Measurements from ENCODE around the gene WDR44.
"Not testable (repeated sequence)": the region's sequence is repeated elsewhere in the genome, so short reads cannot be mapped to it uniquely, and the experiment has no call there.

WDR44 gene

GRCh38 chrX:118464501-118464900, 118.6 kb downstream of the WDR44 start:
- no peak overlapping the region for H3K4me2 ChIP-seq
- no peak overlapping the region for H2AFZ ChIP-seq (ENCODE audit: low read depth)
- no peak for TF ChIP-seq CTCF (conservative IDR thresholded peaks at IDR 0.05; ENCODE audit: low read depth, low read length)
- H3K9ac ChIP-seq: no peak overlapping the region
- no peaks in the 10 kb centered on the region for H3K27me3 ChIP-seq (ENCODE audit: insufficient read depth, low read depth)
- H3K4me1 ChIP-seq (ENCODE audit: low read depth, poor library complexity, severe bottlenecking): no peaks in the 10 kb centered on the region
- H3K27ac ChIP-seq: no peak overlapping the region
- H3K4me3 ChIP-seq (IDR thresholded peaks at IDR 0.05; ENCODE audit: insufficient read depth, low read depth, low read length): no peak overlapping the region
- H3K36me3 ChIP-seq (ENCODE audit: insufficient read depth): no peaks in the 10 kb centered on the region
- H4K20me1 ChIP-seq (ENCODE audit: insufficient read depth): no peaks in the 10 kb centered on the region
- H3K79me2 ChIP-seq (ENCODE audit: insufficient read depth, low read depth): no peaks in the 10 kb centered on the region

GRCh38 chrX:118468122-118468521, 122.2 kb downstream of the WDR44 start:
- Histone ChIP-seq H2AFZ (ENCODE audit: low read depth) (no peak overlapping the region), H4K20me1 (ENCODE audit: insufficient read depth) (no peaks in the 10 kb centered on the region), H3K27me3 (ENCODE audit: insufficient read depth, low read depth) (no peaks in the 10 kb centered on the region), H3K9ac (no peak overlapping the region), H3K27ac (no peak overlapping the region), H3K4me2 (no peak overlapping the region), H3K36me3 (ENCODE audit: insufficient read depth) (no peaks in the 10 kb centered on the region), H3K4me3 (IDR thresholded peaks at IDR 0.05; ENCODE audit: insufficient read depth, low read depth, low read length) (no peak overlapping the region), H3K79me2 (ENCODE audit: insufficient read depth, low read depth) (no peaks in the 10 kb centered on the region), H3K4me1 (ENCODE audit: low read depth, poor library complexity, severe bottlenecking) (no peaks in the 10 kb centered on the region)
- TF ChIP-seq CTCF (conservative IDR thresholded peaks at IDR 0.05; ENCODE audit: low read depth, low read length): no peak

GRCh38 chrX:118470721-118471347, 124.9 kb downstream of the WDR44 start:
- not testable (repeated sequence) for H3K79me2 ChIP-seq (ENCODE audit: insufficient read depth, low read depth); H4K20me1 ChIP-seq (ENCODE audit: insufficient read depth); H2AFZ ChIP-seq (ENCODE audit: low read depth); H3K4me2 ChIP-seq; H3K9ac ChIP-seq; H3K4me1 ChIP-seq (ENCODE audit: low read depth, poor library complexity, severe bottlenecking); H3K27me3 ChIP-seq (ENCODE audit: insufficient read depth, low read depth); H3K4me3 ChIP-seq (IDR thresholded peaks at IDR 0.05; ENCODE audit: insufficient read depth, low read depth, low read length); H3K27ac ChIP-seq; H3K36me3 ChIP-seq (ENCODE audit: insufficient read depth)

DNA sequence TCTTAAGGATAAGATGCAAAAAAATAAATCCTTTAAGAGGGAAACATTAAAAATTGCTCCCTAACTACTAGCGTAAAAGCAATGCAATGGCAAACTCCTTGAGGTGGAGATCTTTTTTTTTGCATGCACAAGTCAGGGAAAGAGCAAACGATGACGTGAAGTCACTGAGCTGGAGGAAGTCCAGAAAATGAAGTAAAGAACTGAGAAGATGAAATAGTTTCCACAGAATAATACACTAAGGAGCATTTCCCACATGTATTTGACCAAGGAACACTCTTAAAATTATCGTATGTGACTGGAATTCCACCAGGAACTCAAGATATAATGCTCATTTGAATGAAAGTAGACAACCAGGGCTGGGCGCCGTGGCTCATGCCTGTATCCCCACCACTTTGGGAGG, 128.7 kb downstream of the WDR44 start:
- no peak overlapping the region for H3K4me3 ChIP-seq (IDR thresholded peaks at IDR 0.05; ENCODE audit: insufficient read depth, low read depth, low read length)
- no peak overlapping the region for H3K27ac ChIP-seq
- no peaks in the 10 kb centered on the region for H4K20me1 ChIP-seq (ENCODE audit: insufficient read depth)
- no peak for TF ChIP-seq CTCF (conservative IDR thresholded peaks at IDR 0.05; ENCODE audit: low read depth, low read length)
- no peak overlapping the region for H3K4me2 ChIP-seq
- H3K36me3 ChIP-seq (ENCODE audit: insufficient read depth): no peaks in the 10 kb centered on the region
- H2AFZ ChIP-seq (ENCODE audit: low read depth): no peak overlapping the region
- H3K27me3 ChIP-seq (ENCODE audit: insufficient read depth, low read depth): no peaks in the 10 kb centered on the region
- no peaks in the 10 kb centered on the region for H3K79me2 ChIP-seq (ENCODE audit: insufficient read depth, low read depth)
- H3K9ac ChIP-seq: no peak overlapping the region
- H3K4me1 ChIP-seq (ENCODE audit: low read depth, poor library complexity, severe bottlenecking): no peaks in the 10 kb centered on the region

DNA sequence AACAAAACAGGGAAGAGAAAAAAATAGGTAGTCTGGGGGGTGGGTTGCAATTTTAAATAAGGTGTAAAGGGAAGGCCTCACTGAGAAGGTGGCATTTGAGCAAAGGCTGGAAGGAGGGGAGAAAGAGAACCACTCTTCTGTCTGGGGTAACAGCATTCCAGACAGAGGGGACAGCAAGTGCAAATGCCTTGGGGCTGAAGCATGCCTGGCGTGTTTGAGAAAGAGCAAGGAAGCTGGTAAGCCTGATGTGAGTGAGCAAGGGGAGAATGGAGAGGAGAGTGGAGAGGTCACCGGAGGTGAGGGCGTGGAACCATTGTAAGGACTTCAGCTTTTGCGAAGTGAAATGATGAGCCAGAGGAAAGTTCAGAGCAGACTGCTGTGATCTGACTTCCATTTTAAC, 130.0 kb downstream of the WDR44 start:
- Histone ChIP-seq H4K20me1 (ENCODE audit: insufficient read depth) (no peaks in the 10 kb centered on the region), H3K4me3 (IDR thresholded peaks at IDR 0.05; ENCODE audit: insufficient read depth, low read depth, low read length) (no peak overlapping the region), H3K4me2 (no peak overlapping the region), H3K9ac (no peak overlapping the region), H3K27ac (no peak overlapping the region), H3K79me2 (ENCODE audit: insufficient read depth, low read depth) (no peaks in the 10 kb centered on the region), H2AFZ (ENCODE audit: low read depth) (no peak overlapping the region), H3K27me3 (ENCODE audit: insufficient read depth, low read depth) (no peaks in the 10 kb centered on the region), H3K4me1 (ENCODE audit: low read depth, poor library complexity, severe bottlenecking) (no peaks in the 10 kb centered on the region), H3K36me3 (ENCODE audit: insufficient read depth) (no peaks in the 10 kb centered on the region)
- TF ChIP-seq CTCF (conservative IDR thresholded peaks at IDR 0.05; ENCODE audit: low read depth, low read length): no peak
